HG03060 (cell line): ENCODE measurements around the gene TCTN3.
"Not testable (repeated sequence)": the region's sequence is repeated elsewhere in the genome, so short reads cannot be mapped to it uniquely, and the experiment has no call there.

Source experiments
- ATAC-seq: cut with Tn5 transposase; IDR thresholded peaks from one replicate; pipeline ENCODE4 v1.9.1; 2021; ENCODE audit warnings: low read depth, moderate number of reproducible peaks; ENCODE audit not compliant: unreplicated experiment

TCTN3 gene

GRCh38 chr10:95640891-95641315 lies 52.8 kb downstream of the TCTN3 start:
- ATAC-seq = no peak

- no peak for ATAC-seq
Observed at GRCh38 chr10:95637911-95638310, 55.8 kb downstream of the TCTN3 start.

GRCh38 chr10:95637140-95637539 lies 56.6 kb downstream of the TCTN3 start:
- no peak for ATAC-seq

- ATAC-seq = no peak
Observed at GRCh38 chr10:95635319-95635733, 58.4 kb downstream of the TCTN3 start.

GRCh38 chr10:95628786-95629185 lies 64.9 kb downstream of the TCTN3 start:
- no peak for ATAC-seq

- ATAC-seq = no peak
Observed at GRCh38 chr10:95626500-95626899, 67.2 kb downstream of the TCTN3 start.

GRCh38 chr10:95620415-95620814 lies 73.3 kb downstream of the TCTN3 start:
- not testable (repeated sequence) for ATAC-seq

- ATAC-seq = no peak
Observed at GRCh38 chr10:95618101-95618500, 75.6 kb downstream of the TCTN3 start.

- no peak for ATAC-seq
Observed at GRCh38 chr10:95616446-95616845, 77.3 kb downstream of the TCTN3 start.
